Measurements from ENCODE around the gene ZDHHC14. TPM values are rescaled to one million over a fixed set of nuclear protein-coding genes. Genes with fewer than 3 reads are reported as not detected.

ZDHHC14 gene
- total and polyA plus RNA-seq, 2 of the 8 experiments (the other 6 are each of a cell fraction or from before 2014, with no cell fraction given): 2.9 to 5.3 TPM

DNA sequence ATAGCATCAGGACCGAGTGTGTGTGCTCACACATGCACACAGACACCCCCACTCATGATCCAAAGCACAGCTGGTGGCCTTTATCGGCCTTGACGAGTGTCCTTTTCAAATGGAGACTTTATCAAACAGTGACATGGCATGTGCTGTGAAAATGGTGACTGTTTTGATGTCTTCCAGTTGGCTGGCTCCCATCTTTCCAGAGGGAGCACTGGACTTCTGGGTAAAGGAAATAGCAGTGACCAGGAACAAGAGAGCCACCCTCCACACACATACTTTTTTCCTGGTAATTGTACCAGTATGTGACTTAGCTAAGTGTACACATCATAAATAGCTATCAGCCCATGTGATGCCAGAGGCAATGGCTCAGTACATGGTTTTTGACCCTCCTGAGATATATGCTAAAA, 52.7 kb downstream of the ZDHHC14 start:
- H2BK5ac ChIP-seq (ENCODE audit: low read depth, low read length): no peak overlapping the region
- no peak overlapping the region for H2BK12ac ChIP-seq (ENCODE audit: low read depth, low read length)
- H3K9ac ChIP-seq (replicated peaks in 1 of 4; ENCODE audit: extremely low read depth in 1 of 4, low read depth in 3 of 4, low read length in 3 of 4): no peak overlapping the region
- ChIA-PET POLR2A (ENCODE audit: partially characterized antibody) (no interaction called here), CTCF (ENCODE audit: partially characterized antibody) (interaction anchor here (0.8 to 1.3 kb wide), 4 partner anchors 28 to 234 kb away, joined by 3 to 5 read pairs (median 3); no protein-coding TSS in a partner anchor)
- no peaks in the 10 kb centered on the region for H4K20me1 ChIP-seq (replicated peaks in 1 of 2; ENCODE audit: control insufficient read depth in 1 of 2, insufficient read depth in 2 of 2, low read length in 2 of 2)
- no peak overlapping the region for H3K18ac ChIP-seq (ENCODE audit: extremely low read depth, low read length)
- FAIRE-seq (no peak), DNase-seq (ENCODE audit: low read depth in 1 of 2, low spot score in 2 of 2) (no peak)
- no peak overlapping the region for H2BK15ac ChIP-seq (ENCODE audit: low read length)
- H3K79me1 ChIP-seq (ENCODE audit: low read depth, low read length): no peaks in the 10 kb centered on the region; the same call in 1 of the 2 replicates
- peaks cover 5 to 13% (median 6%) of the 10 kb centered on the region in 4 experiments for H3K4me1 ChIP-seq (replicated peaks in 1 of 4; ENCODE audit: control insufficient read depth in 3 of 4, insufficient read depth in 4 of 4, low read length in 3 of 4)
- H3K4ac ChIP-seq (replicated peaks; ENCODE audit: insufficient read length, low read depth, low read length): no peak overlapping the region
- no peaks in the 10 kb centered on the region for H3K36me3 ChIP-seq (ENCODE audit: control insufficient read depth in 2 of 4, insufficient read depth in 4 of 4, low read length in 3 of 4)
- H3K56ac ChIP-seq (replicated peaks; ENCODE audit: insufficient read length, low read depth, low read length): no peak overlapping the region
- H2AK5ac ChIP-seq (ENCODE audit: low read depth, low read length): no peak overlapping the region
- WGBS, 2 experiments (ENCODE audit: extremely low coverage in 1 of 2, insufficient coverage in 1 of 2, insufficient read length in 1 of 2, insufficient replicate concordance in 2 of 2, low coverage in 1 of 2, low lambda C conversion rate in 2 of 2, missing lambda C conversion rate in 1 of 2): 90% methylated on average over 3 of the region's 3 CpGs; no CpG with 5 or more reads in 1 of the 2 experiments
- no peaks in the 10 kb centered on the region for H3K9me3 ChIP-seq (ENCODE audit: insufficient read depth in 2 of 2, low read depth in 1 of 2, low read length in 1 of 2)
- H2BK120ac ChIP-seq (replicated peaks; ENCODE audit: low read depth, low read length): no peak overlapping the region
- no peak overlapping the region for H4K91ac ChIP-seq (replicated peaks; ENCODE audit: insufficient read length, low read length)
- no peak overlapping the region for H3K23ac ChIP-seq (ENCODE audit: insufficient read length)
- H3K27me3 ChIP-seq (replicated peaks in 1 of 4; ENCODE audit: control insufficient read depth in 3 of 4, extremely low read depth in 1 of 4, insufficient read depth in 3 of 4, low read length in 3 of 4): no peaks in the 10 kb centered on the region
- no peak overlapping the region for H3K4me2 ChIP-seq (ENCODE audit: insufficient read depth in 1 of 2, low read depth in 2 of 2, low read length in 2 of 2)
- H4K8ac ChIP-seq (ENCODE audit: extremely low read depth, insufficient read depth, low read length): no peak overlapping the region
- H3K14ac ChIP-seq (ENCODE audit: insufficient read length): no peak overlapping the region
- H4K5ac ChIP-seq (ENCODE audit: insufficient read length, low read depth, low read length): no peak overlapping the region
- H3K27ac ChIP-seq (ENCODE audit: low read depth, low read length): no peak overlapping the region
- no peak overlapping the region for H2BK20ac ChIP-seq (ENCODE audit: low read length)
- no peaks in the 10 kb centered on the region for H3K79me2 ChIP-seq (ENCODE audit: control insufficient read depth in 1 of 2, insufficient read depth in 2 of 2, low read length in 2 of 2)
- H3K4me3 ChIP-seq (ENCODE audit: extremely low read depth in 1 of 4, insufficient read depth in 2 of 4, low read depth in 3 of 4, low read length in 4 of 4): no peak overlapping the region
- H3K23me2 ChIP-seq (ENCODE audit: low read depth, low read length): peaks cover 2% of the 10 kb centered on the region; the same call in 1 of the 2 replicates
- no peak overlapping the region for H2AFZ ChIP-seq (ENCODE audit: low read length)
- no peak for TF ChIP-seq SP2 (IDR thresholded peaks at IDR 0.05; ENCODE audit: low read length)
- TF ChIP-seq CHD2 (IDR thresholded peaks at IDR 0.05; ENCODE audit: low read length): no peak
- TF ChIP-seq EP300 (IDR thresholded peaks at IDR 0.05; ENCODE audit: borderline replicate concordance in 1 of 2, low read depth in 2 of 2, low read length in 2 of 2): no peak
- TF ChIP-seq BRCA1 (IDR thresholded peaks at IDR 0.05; ENCODE audit: low read depth, low read length): no peak
- no peak for TF ChIP-seq JUND (IDR thresholded peaks at IDR 0.05; ENCODE audit: low read length)
- TF ChIP-seq EGR1 (IDR thresholded peaks at IDR 0.05; ENCODE audit: borderline replicate concordance, low read depth, low read length): no peak
- no peak for TF ChIP-seq BACH1 (IDR thresholded peaks at IDR 0.05; ENCODE audit: low read length)
